B cell (primary cell): ENCODE results near the gene PLEKHG4. TPM values are rescaled to one million over a fixed set of nuclear protein-coding genes. Genes with fewer than 3 reads are reported as not detected.

Source experiments
- ATAC-seq: fragments of 200-7000 bp; cut with Tn5 transposase; one replicate; pipeline ENCODE4 v1.10.0; 2021; ENCODE audit warnings: low read depth, mild to moderate bottlenecking, moderate number of reproducible peaks, moderate library complexity
- CTCF ChIA-PET: fragments of 350-600 bp; sonication (Branson Sonifier 250); formaldehyde crosslinking; loops from one replicate; lab custom pipeline; 2021; ENCODE audit warnings: antibody characterized with exemption, inconsistent platforms; lab: Charles Lee
- POLR2A ChIA-PET: fragments of 350-600 bp; sonication (Branson Sonifier 250); formaldehyde crosslinking; loops from one replicate; lab custom pipeline; 2021; ENCODE audit warnings: antibody characterized with exemption; lab: Charles Lee
- DNase-seq: peaks from one replicate; pipeline ENCODE4 v3.0.0; 2013
- H2AFZ ChIP-seq: 2 replicates; pipeline ENCODE4 v1.6.1; 2012; ENCODE audit warnings: mild to moderate bottlenecking, low read depth, low read length; ENCODE audit not compliant: insufficient read depth, poor library complexity, severe bottlenecking
- H3K27ac ChIP-seq, 2 donors: 1 replicate in 1 of 2; 2 replicates in 1 of 2; pipeline ENCODE4 v1.5.1; 2012 to 2013; ENCODE audit warnings: low read length in 2 of 2, mild to moderate bottlenecking in 2 of 2, moderate library complexity in 1 of 2
- H3K27me3 ChIP-seq, 4 experiments: fragments of 200-600 bp in 1 of 4; sonication (generic) in 1 of 4; replicated peaks in 1 of 4; 1 replicate in 2 of 4; 2 replicates in 2 of 4; pipeline versions ENCODE4 v1.6.1 to v1.7.0; 2013 to 2016; ENCODE audit warnings: low read length in 3 of 4, mild to moderate bottlenecking in 2 of 4, mixed read lengths in 1 of 4, moderate library complexity in 1 of 4; ENCODE audit not compliant: insufficient read depth in 4 of 4, control insufficient read depth in 3 of 4; ENCODE audit errors: control extremely low read depth in 1 of 4
- H3K36me3 ChIP-seq, 2 experiments: replicated peaks in 1 of 2; 1 replicate in 1 of 2; 2 replicates in 1 of 2; pipeline versions ENCODE4 v1.6.1 to v1.7.1; 2013; ENCODE audit warnings: low read length in 1 of 2; ENCODE audit not compliant: insufficient read depth in 2 of 2, control insufficient read depth in 1 of 2; ENCODE audit errors: control extremely low read depth in 1 of 2, extremely low read depth in 1 of 2
- H3K4me1 ChIP-seq, 2 donors: fragments of 200-600 bp in 1 of 2; sonication (generic) in 1 of 2; 1 replicate in 1 of 2; 2 replicates in 1 of 2; pipeline versions ENCODE4 v1.5.1 to v1.6.1; 2013 to 2017; ENCODE audit warnings: low read length in 2 of 2; ENCODE audit not compliant: control insufficient read depth in 2 of 2, insufficient read depth in 2 of 2
- H3K4me2 ChIP-seq: replicated peaks from 2 replicates; pipeline ENCODE3; 2012; ENCODE audit warnings: mild to moderate bottlenecking, low read depth, low read length; ENCODE audit not compliant: poor library complexity, severe bottlenecking
- H3K4me3 ChIP-seq, 5 experiments: fragments of 200-600 bp in 1 of 5; sonication (generic) in 1 of 5; 1 replicate in 3 of 5; 2 replicates in 2 of 5; pipeline versions ENCODE4 v1.5.1 to v1.7.0; 2011 to 2016; ENCODE audit warnings: low read length in 4 of 5, mild to moderate bottlenecking in 4 of 5, low read depth in 2 of 5, control low read depth in 1 of 5, moderate library complexity in 1 of 5; ENCODE audit not compliant: insufficient read depth in 1 of 5; ENCODE audit errors: control extremely low read depth in 1 of 5, extremely low read depth in 1 of 5
- H3K79me2 ChIP-seq: fragments of 200-600 bp; sonication (generic); one replicate; pipeline ENCODE4 v1.6.0; 2016; ENCODE audit warnings: low read length; ENCODE audit not compliant: control insufficient read depth, insufficient read depth
- H3K9ac ChIP-seq: fragments of 200-600 bp; sonication (generic); 2 replicates; pipeline ENCODE4 v1.6.1; 2017; ENCODE audit warnings: mild to moderate bottlenecking, low read length, moderate library complexity
- H3K9me3 ChIP-seq, 3 donors: one replicate each; pipeline versions ENCODE4 v1.6.1 to v1.7.1; 2013; ENCODE audit warnings: low read length in 2 of 3; ENCODE audit not compliant: control insufficient read depth in 2 of 3, insufficient read depth in 1 of 3; ENCODE audit errors: control extremely low read depth in 1 of 3
- H4K20me1 ChIP-seq: 2 replicates; pipeline ENCODE4 v1.6.0; 2012; ENCODE audit warnings: mild to moderate bottlenecking, low read length; ENCODE audit not compliant: insufficient read depth, control insufficient read depth, poor library complexity, severe bottlenecking
- H3K27ac Mint-ChIP-seq: one replicate; pipeline ENCODE4 v1.8.0; 2021; ENCODE audit warnings: mixed read lengths
- H3K27me3 Mint-ChIP-seq: one replicate; pipeline ENCODE4 v1.8.0; 2021; ENCODE audit warnings: mixed read lengths
- H3K4me1 Mint-ChIP-seq: one replicate; pipeline ENCODE4 v1.8.0; 2021; ENCODE audit warnings: mixed read lengths
- H3K4me3 Mint-ChIP-seq: one replicate; pipeline ENCODE4 v1.8.0; 2021; ENCODE audit warnings: mixed read lengths
- H3K9me3 Mint-ChIP-seq: one replicate; pipeline ENCODE4 v1.8.0; 2022; ENCODE audit warnings: mixed read lengths; ENCODE audit not compliant: insufficient read depth
- CTCF ChIP-seq: fragments of 200-600 bp; IDR thresholded peaks from one replicate; pipeline ENCODE4 v1.8.0; 2022; ENCODE audit warnings: antibody characterized with exemption, mild to moderate bottlenecking
- EZH2 ChIP-seq: IDR thresholded peaks from 2 replicates; pipeline ENCODE4 v1.6.1; 2012; ENCODE audit warnings: borderline replicate concordance, low read depth, mild to moderate bottlenecking, moderate library complexity, low read length; ENCODE audit not compliant: insufficient read depth, poor library complexity, severe bottlenecking
- WGBS: methylation state at CpG from one replicate; pipeline ENCODE4 v1.1.5; 2013; ENCODE audit warnings: missing lambda C conversion rate; ENCODE audit not compliant: insufficient coverage; 5-methylcytosine and 5-hydroxymethylcytosine counted together
- intact Hi-C: fragments of 100-400 bp; cut with micrococcal nuclease; formaldehyde crosslinking; loops from one replicate; pipeline ENCODE4 v1.10.0; 2022
- polyA plus RNA-seq: library from polyadenylated mRNA; depleted of rRNA; stranded (reverse); fragments of >200 nt; gene quantifications from 2 replicates; pipeline ENCODE4 v1.2.3, GENCODE V29; 2012
- total RNA-seq, 2 donors: library from RNA; stranded (reverse); fragments of 120-200 nt in 1 of 2; gene quantifications; 1 replicate in 1 of 2; 2 replicates in 1 of 2; pipeline versions ENCODE4 v1.2.3 to v1.2.4, GENCODE V29; 2013 to 2022

The PLEKHG4 gene
- total and polyA plus RNA-seq, 2 donors (not counting 1 experiment from before 2014, with no cell fraction given): 6.0 to 7.1 TPM

- Histone ChIP-seq H3K27ac (peak within 1 kb of the TSS in 1 of 2 donors; percentile 46), H3K79me2 (no peaks in the 10 kb centered on the region), H3K9ac (peak within 1 kb of the TSS; percentile 54), H3K4me1 (peaks cover 29 to 36% of the 10 kb centered on the region in 2 donors), H4K20me1 (no peaks in the 10 kb centered on the region), H3K4me3 (peak within 1 kb of the TSS in 4 of 5 experiments; percentile 38 to 55 (median 46)), H3K4me2 (peak within 1 kb of the TSS; percentile 83), H3K36me3 (no peaks in the 10 kb centered on the region), H2AFZ (peak within 1 kb of the TSS; percentile 69), H3K27me3 (peaks cover 0 to 4% (median 0%) of the 10 kb centered on the region in 4 experiments), H3K9me3 (peaks cover 0 to 4% (median 0%) of the 10 kb centered on the region in 3 donors)
- POLR2A ChIA-PET: interaction anchor here (0.7 kb wide), 1 partner anchor 49 kb away, joined by 5 read pairs; no protein-coding TSS in a partner anchor
- H3K9me3 Mint-ChIP-seq: peaks cover 2% of the 10 kb centered on the region
- DNase-seq (peak; percentile 58), ATAC-seq (peak; percentile 58)
- H3K4me3 Mint-ChIP-seq: peak within 1 kb of the TSS; percentile 82
- WGBS: 4% methylated on average over 55 of the region's 61 CpGs
- H3K4me1 Mint-ChIP-seq: peaks cover 28% of the 10 kb centered on the region
- CTCF ChIA-PET: interaction anchor here (0.7 to 1.6 kb wide), 7 partner anchors 10 to 390 kb away, joined by 3 to 6 read pairs (median 3); no protein-coding TSS in a partner anchor
- TF ChIP-seq CTCF (peak; percentile 37), EZH2 (no peak)
- H3K27me3 Mint-ChIP-seq: peaks cover 9% of the 10 kb centered on the region
- intact Hi-C loops: no loop called here
- peak within 1 kb of the TSS; percentile 47 for H3K27ac Mint-ChIP-seq
Measured at GRCh38 chr16:67326472-67327309, 47.4 kb downstream of the PLEKHG4 start, which contains the start of the genes KCTD19 and LRRC36. Gene KCTD19, minus strand, starts transcription at chr16:67326741. Its CDS starts 34 bp downstream, at chr16:67326707. Gene LRRC36, plus strand, starts transcription at chr16:67326815. Its CDS starts 48 bp downstream, at chr16:67326863.
